HG02623 (cell line): Measurements from ENCODE around the gene CCDC154.
"Not testable (repeated sequence)": the region's sequence is repeated elsewhere in the genome, so short reads cannot be mapped to it uniquely, and the experiment has no call there.

Experiments used
- ATAC-seq: cut with Tn5 transposase; IDR thresholded peaks from one replicate; pipeline ENCODE4 v1.9.1; 2021; ENCODE audit warnings: moderate library complexity; ENCODE audit not compliant: unreplicated experiment

CCDC154 gene

GRCh38 chr16:1443980-1444729 lies at the start of gene CCDC154:
TSS of gene CCDC154 (minus strand) at chr16:1444556. CDS start at chr16:1444322, 234 bp downstream.
- ATAC-seq, result no peak

- ATAC-seq, result no peak
Observed at GRCh38 chr16:1493746-1494094, 49.4 kb upstream of the CCDC154 start.

GRCh38 chr16:1492923-1493745 lies 48.8 kb upstream of the CCDC154 start, which contains the start of gene TELO2:
TSS of gene TELO2 (plus strand) at chr16:1493360. CDS start at chr16:1494282, 922 bp downstream.
- peak; percentile 62 for ATAC-seq

- no peak for ATAC-seq
Observed at GRCh38 chr16:1492082-1492922, 47.9 kb upstream of the CCDC154 start.

GRCh38 chr16:1491327-1491726 lies 47.0 kb upstream of the CCDC154 start:
- no peak for ATAC-seq

GRCh38 chr16:1489077-1489476 lies 44.7 kb upstream of the CCDC154 start:
- ATAC-seq, result no peak

- ATAC-seq, result no peak
Observed at GRCh38 chr16:1488619-1489018, 44.3 kb upstream of the CCDC154 start, which contains the start of gene PTX4. TSS of gene PTX4 (minus strand) at chr16:1488944. CDS start at chr16:1488909, 35 bp downstream.

GRCh38 chr16:1488054-1488601 lies 43.8 kb upstream of the CCDC154 start:
- no peak for ATAC-seq

- ATAC-seq, result no peak
Observed at GRCh38 chr16:1487395-1488053, 43.2 kb upstream of the CCDC154 start.

GRCh38 chr16:1486551-1487390 lies 42.4 kb upstream of the CCDC154 start:
- ATAC-seq, result no peak

- no peak for ATAC-seq
Observed at GRCh38 chr16:1485847-1486496, 41.6 kb upstream of the CCDC154 start.

GRCh38 chr16:1481906-1482835 lies 37.8 kb upstream of the CCDC154 start:
- ATAC-seq, result no peak

- ATAC-seq, result not testable (repeated sequence)
Observed at GRCh38 chr16:1478937-1479336, 34.6 kb upstream of the CCDC154 start.

GRCh38 chr16:1477033-1477432 lies 32.7 kb upstream of the CCDC154 start:
- no peak for ATAC-seq

GRCh38 chr16:1475552-1476114 lies 31.3 kb upstream of the CCDC154 start:
- peak; percentile 8 for ATAC-seq

- peak; percentile 80 for ATAC-seq
Observed at GRCh38 chr16:1474796-1475551, 30.6 kb upstream of the CCDC154 start, which contains the start of gene CLCN7. TSS of gene CLCN7 (minus strand) at chr16:1475028. CDS start at chr16:1474974, 54 bp downstream.
